ACC112 (cell line): ENCODE measurements around the gene ZNF44.

ENCODE experiments used
- H2AFZ ChIP-seq: fragments of 200-600 bp; sonication (generic); one replicate; pipeline ENCODE4 v1.6.0; 2017; ENCODE audit warnings: antibody characterized with exemption, low read length; ENCODE audit not compliant: unreplicated experiment
- H3K27ac ChIP-seq: fragments of 200-600 bp; sonication (generic); 2 replicates; pipeline ENCODE4 v1.5.1; 2014; ENCODE audit warnings: low read depth, mild to moderate bottlenecking, antibody characterized with exemption, low read length, moderate library complexity
- H3K27me3 ChIP-seq: fragments of 200-600 bp; sonication (generic); 2 replicates; pipeline ENCODE4 v1.6.1; 2014; ENCODE audit warnings: mild to moderate bottlenecking, antibody characterized with exemption, low read length, moderate library complexity, mixed read lengths; ENCODE audit not compliant: insufficient read depth
- H3K36me3 ChIP-seq: fragments of 200-600 bp; sonication (generic); 2 replicates; pipeline ENCODE4 v1.6.1; 2016; ENCODE audit warnings: mild to moderate bottlenecking, antibody characterized with exemption, low read length, moderate library complexity, mixed read lengths; ENCODE audit not compliant: insufficient read depth
- H3K4me1 ChIP-seq: fragments of 200-600 bp; sonication (generic); one replicate; pipeline ENCODE4 v1.6.1; 2016; ENCODE audit warnings: low read length, mixed read lengths; ENCODE audit not compliant: insufficient read depth, unreplicated experiment, control insufficient read depth
- H3K4me3 ChIP-seq: fragments of 200-600 bp; sonication (generic); 2 replicates; pipeline ENCODE4 v1.5.1; 2014; ENCODE audit warnings: mild to moderate bottlenecking, low read depth, low read length
- H3K79me2 ChIP-seq: fragments of 200-600 bp; sonication (generic); one replicate; pipeline ENCODE4 v1.6.0; 2016; ENCODE audit warnings: low read length; ENCODE audit not compliant: control insufficient read depth, unreplicated experiment, insufficient read depth

Gene ZNF44

GRCh38 chr19:12261554-12261953, 33.1 kb downstream of the ZNF44 start:
- Histone ChIP-seq H3K36me3 (no peaks in the 10 kb centered on the region), H3K27me3 (no peaks in the 10 kb centered on the region), H3K27ac (no peak overlapping the region), H2AFZ (no peak overlapping the region), H3K4me3 (no peak overlapping the region), H3K79me2 (no peaks in the 10 kb centered on the region), H3K4me1 (no peaks in the 10 kb centered on the region)

- Histone ChIP-seq H3K27ac (no peak overlapping the region), H3K36me3 (no peaks in the 10 kb centered on the region), H3K79me2 (no peaks in the 10 kb centered on the region), H2AFZ (no peak overlapping the region), H3K4me3 (no peak overlapping the region), H3K27me3 (no peaks in the 10 kb centered on the region), H3K4me1 (no peaks in the 10 kb centered on the region)
Observed at GRCh38 chr19:12260861-12261260, 33.8 kb downstream of the ZNF44 start.

DNA sequence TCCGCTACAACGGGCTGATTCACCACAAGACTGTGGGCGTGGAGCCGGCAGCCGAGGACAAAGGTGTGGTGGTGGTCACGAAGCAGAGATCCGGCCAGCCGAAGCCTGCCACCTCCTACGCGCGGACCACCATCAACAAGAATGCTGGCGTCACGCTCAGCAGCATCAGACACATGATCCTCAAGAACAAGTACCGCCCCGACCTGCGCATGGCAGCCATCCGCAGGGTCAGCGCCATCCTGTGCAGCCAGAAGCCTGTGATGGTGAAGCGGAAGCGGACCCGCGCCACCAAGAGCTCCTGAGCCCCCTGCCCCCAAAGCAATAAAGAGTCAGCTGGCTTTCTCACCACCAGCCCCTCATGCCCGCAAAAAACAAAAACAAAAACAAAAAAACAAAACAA, 34.4 kb downstream of the ZNF44 start:
- Histone ChIP-seq H2AFZ (no peak overlapping the region), H3K36me3 (no peaks in the 10 kb centered on the region), H3K27me3 (no peaks in the 10 kb centered on the region), H3K79me2 (no peaks in the 10 kb centered on the region), H3K4me1 (no peaks in the 10 kb centered on the region), H3K4me3 (no peak overlapping the region), H3K27ac (no peak overlapping the region)

GRCh38 chr19:12255372-12255771, 39.3 kb downstream of the ZNF44 start:
- H3K36me3 ChIP-seq = peaks cover 2% of the 10 kb centered on the region; the same call in 1 of the 2 replicates
- no peaks in the 10 kb centered on the region for H3K27me3 ChIP-seq
- H3K4me1 ChIP-seq = no peaks in the 10 kb centered on the region
- H3K27ac ChIP-seq = no peak overlapping the region
- no peaks in the 10 kb centered on the region for H3K79me2 ChIP-seq
- H2AFZ ChIP-seq = no peak overlapping the region
- H3K4me3 ChIP-seq = no peak overlapping the region

- H3K4me1 ChIP-seq = no peaks in the 10 kb centered on the region
- no peak overlapping the region for H3K4me3 ChIP-seq
- H3K27ac ChIP-seq = no peak overlapping the region
- H2AFZ ChIP-seq = no peak overlapping the region
- no peaks in the 10 kb centered on the region for H3K79me2 ChIP-seq
- H3K27me3 ChIP-seq = no peaks in the 10 kb centered on the region
- peaks cover 36% of the 10 kb centered on the region for H3K36me3 ChIP-seq
Observed at GRCh38 chr19:12247644-12248222, 47.0 kb downstream of the ZNF44 start.

GRCh38 chr19:12244370-12244769, 50.3 kb downstream of the ZNF44 start:
- H2AFZ ChIP-seq = no peak overlapping the region

GRCh38 chr19:12237143-12237839, 57.4 kb downstream of the ZNF44 start:
- Histone ChIP-seq H3K27me3 (no peaks in the 10 kb centered on the region), H3K4me3 (no peak overlapping the region), H3K36me3 (peaks cover 5% of the 10 kb centered on the region; the same call in 1 of the 2 replicates), H3K27ac (no peak overlapping the region), H3K4me1 (no peaks in the 10 kb centered on the region), H3K79me2 (no peaks in the 10 kb centered on the region), H2AFZ (no peak overlapping the region)

More at GRCh38 chr19:12244370-12244769, 50.3 kb downstream of the ZNF44 start:
- Histone ChIP-seq H3K79me2 (no peaks in the 10 kb centered on the region), H3K4me3 (no peak overlapping the region), H3K27ac (no peak overlapping the region), H3K27me3 (no peaks in the 10 kb centered on the region), H3K36me3 (peaks cover 30% of the 10 kb centered on the region), H3K4me1 (no peaks in the 10 kb centered on the region)

DNA sequence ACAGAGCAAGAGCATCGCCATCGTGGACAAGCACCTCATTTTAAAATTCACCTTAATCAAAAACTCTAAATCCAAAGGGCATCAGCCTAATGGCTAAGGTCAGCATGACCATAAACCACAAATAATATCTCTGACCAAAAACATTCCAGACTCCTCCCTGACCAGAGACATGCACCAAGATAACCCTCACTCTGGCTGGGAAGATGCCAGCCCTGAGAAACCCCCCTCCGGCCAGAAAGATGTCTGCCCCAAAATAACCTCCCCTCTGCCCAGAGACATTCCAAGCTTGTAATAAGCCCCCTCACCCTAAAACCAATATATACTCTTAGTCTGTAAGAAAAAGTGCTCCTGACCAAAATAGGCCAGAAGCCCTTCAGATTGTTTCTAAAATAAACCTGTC, 61.7 kb downstream of the ZNF44 start:
- H3K36me3 ChIP-seq = peaks cover 5% of the 10 kb centered on the region; the same call in 1 of the 2 replicates
- no peaks in the 10 kb centered on the region for H3K79me2 ChIP-seq

DNA sequence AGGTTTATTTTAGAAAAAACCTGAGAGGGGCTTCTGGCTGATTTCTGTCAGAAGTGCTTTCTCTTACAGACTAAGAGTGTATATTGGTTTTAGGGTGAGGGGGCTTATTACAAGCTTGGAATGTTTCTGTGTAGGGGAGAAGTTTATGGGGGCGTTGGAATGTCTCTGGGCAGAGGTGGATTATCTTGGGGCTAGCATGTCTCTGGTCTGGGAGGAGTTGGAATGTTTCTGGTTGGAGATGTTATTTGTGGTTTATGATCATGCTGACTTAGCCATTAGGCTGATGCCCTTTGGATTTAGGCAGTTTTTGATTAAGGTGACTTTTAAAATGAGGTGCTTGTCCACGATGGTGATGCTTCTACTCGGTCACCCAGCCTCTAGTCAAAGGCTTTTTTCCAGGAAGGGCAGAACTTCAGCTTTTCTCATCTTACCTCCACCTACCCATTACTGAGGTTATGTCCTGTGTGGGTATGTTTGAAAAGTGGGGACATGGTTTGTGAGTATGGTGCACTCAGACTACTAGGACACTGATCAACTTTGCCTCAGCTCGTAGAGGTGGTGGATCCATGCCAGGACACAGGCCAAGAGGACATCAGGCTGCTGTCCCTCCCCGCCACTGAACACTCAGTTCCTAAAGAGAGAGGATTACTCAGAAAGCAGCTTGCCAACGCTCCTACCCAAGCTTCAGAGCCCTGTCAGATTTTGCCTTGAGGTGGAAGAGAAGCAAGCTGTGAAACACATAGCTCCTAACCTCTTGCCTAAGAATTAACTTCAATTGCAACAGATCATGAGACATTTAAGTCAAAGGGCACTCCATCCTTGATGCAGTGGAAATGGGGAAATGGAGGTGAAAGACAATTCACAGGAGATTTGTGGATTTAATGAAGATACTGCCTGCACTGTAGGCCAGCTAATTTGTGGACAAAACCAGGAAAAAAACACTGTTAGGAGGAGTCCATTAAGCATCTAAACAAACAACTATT, 63.6 kb downstream of the ZNF44 start:
- Histone ChIP-seq H3K79me2 (no peaks in the 10 kb centered on the region), H3K27ac (no peak overlapping the region), H3K4me3 (no peak overlapping the region), H3K27me3 (no peaks in the 10 kb centered on the region), H3K36me3 (peaks cover 5% of the 10 kb centered on the region; the same call in 1 of the 2 replicates), H3K4me1 (no peaks in the 10 kb centered on the region), H2AFZ (no peak overlapping the region)

More for the DNA sequence above, 61.7 kb downstream of the ZNF44 start:
- Histone ChIP-seq H3K27me3 (no peaks in the 10 kb centered on the region), H3K4me3 (no peak overlapping the region), H3K27ac (no peak overlapping the region), H3K4me1 (no peaks in the 10 kb centered on the region), H2AFZ (no peak overlapping the region)

DNA sequence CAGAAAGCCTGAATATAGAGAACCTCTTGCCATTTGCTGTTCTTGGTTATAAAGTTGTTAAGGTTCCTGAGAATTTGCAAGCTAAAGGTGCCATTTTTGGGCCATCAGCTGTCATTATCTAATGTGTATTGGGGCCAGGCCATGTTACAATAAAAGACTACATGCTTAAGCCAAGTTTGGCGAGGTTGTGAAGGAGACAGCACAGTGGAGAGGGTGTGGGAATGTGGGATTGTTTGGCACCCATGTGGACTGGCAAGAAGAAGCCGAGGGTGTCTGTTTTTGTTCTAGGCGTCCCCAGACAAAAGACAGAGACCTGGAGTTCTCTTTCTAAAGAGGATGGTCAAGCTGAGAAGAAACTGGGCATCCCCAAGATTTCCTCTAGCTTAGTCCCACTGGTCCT, 64.7 kb downstream of the ZNF44 start:
- Histone ChIP-seq H3K79me2 (no peaks in the 10 kb centered on the region), H3K36me3 (peaks cover 5% of the 10 kb centered on the region; the same call in 1 of the 2 replicates), H3K4me3 (no peak overlapping the region), H3K27me3 (no peaks in the 10 kb centered on the region), H3K27ac (no peak overlapping the region), H3K4me1 (no peaks in the 10 kb centered on the region), H2AFZ (no peak overlapping the region)
